GM10248 (cell line): Measurements from ENCODE around the gene CKAP2L.

Experiments used
- CTCF ChIA-PET: fragments of 300-600 bp; sonication (Branson Sonifier 250); formaldehyde crosslinking; extraction: SDS; loops from one replicate; lab custom pipeline; 2021; ENCODE audit warnings: antibody characterized with exemption; lab: Yijun Ruan, JAX
- POLR2A ChIA-PET: fragments of 350-650 bp; sonication (Branson Sonifier 250); formaldehyde crosslinking; extraction: SDS; loops from one replicate; lab custom pipeline; 2020; ENCODE audit warnings: antibody characterized with exemption; lab: Yijun Ruan, JAX
- DNase-seq: peaks from one replicate; pipeline ENCODE4 v3.0.0; 2012; ENCODE audit errors: extremely low spot score
- TF ChIP-seq, protein P1 (sequence below): IDR thresholded peaks from 2 replicates; pipeline ENCODE4 v1.5.1; 2012; ENCODE audit warnings: mild to moderate bottlenecking, low read depth; ENCODE audit errors: extremely low read depth, missing control alignments, control extremely low read depth

Gene CKAP2L

DNA sequence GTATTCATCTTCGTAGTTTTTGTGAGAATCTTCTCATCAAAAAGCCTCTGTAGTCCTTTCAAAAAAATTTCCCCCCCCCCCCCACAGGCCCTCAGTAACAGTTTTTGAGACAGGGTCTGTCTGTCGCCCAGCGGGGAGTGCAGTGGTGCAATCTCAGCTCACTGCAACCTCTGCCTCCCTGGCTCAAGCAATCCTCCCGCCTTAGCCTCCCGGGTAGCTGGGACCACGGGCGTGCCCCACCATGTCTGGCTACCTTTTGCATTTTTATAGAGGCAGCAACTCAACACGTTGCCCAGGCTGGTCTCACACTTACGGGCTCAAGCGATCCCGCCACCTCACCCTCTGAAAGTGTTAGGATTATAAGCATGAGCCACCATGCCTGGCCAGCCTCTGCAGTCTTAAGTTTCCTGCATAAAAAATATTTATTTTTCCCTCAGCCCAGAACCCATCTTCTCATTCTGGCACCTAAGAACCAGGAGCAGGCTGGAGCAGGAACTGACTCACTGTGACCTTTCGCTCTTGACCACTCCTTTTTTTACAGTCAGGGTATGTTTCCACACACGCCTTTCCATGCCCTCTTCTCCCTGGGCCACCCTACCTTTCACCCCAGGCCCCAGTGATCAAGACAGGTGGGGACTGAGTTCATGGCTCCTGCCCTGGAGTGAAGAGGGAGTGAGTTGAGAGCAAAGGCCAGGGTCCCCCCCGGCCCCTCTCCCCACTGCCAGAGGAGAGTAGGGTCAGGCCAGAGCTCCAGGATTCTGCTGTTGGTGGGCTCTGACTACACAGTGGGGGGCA lies 76.1 kb downstream of the CKAP2L start:
- ChIA-PET POLR2A (no interaction called here), CTCF (interaction anchor here (0.6 to 6.0 kb wide), 11 partner anchors 9 to 1450 kb away, joined by 3 to 67 read pairs (median 4); no protein-coding TSS in a partner anchor)
- DNase-seq = no peak

DNA sequence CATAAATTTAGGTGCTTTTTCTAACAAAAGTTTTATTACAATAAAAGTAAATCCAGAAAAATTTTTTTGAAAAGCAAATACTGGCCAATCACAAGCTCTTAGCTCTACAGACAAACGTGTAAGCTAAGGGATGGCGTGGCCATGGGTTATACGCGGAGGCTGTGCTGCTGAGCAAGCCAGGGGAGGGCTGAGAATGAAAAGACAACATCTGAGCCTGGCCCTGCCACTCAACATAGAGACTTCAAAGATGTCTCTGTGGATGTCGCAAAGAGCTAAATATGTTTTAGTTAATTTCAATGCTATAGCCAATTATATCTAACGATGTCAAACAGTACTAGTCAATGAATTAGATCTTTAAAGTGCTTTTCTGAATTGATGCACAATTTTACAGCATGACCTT lies 76.9 kb downstream of the CKAP2L start:
- TF ChIP-seq, protein P1, sequence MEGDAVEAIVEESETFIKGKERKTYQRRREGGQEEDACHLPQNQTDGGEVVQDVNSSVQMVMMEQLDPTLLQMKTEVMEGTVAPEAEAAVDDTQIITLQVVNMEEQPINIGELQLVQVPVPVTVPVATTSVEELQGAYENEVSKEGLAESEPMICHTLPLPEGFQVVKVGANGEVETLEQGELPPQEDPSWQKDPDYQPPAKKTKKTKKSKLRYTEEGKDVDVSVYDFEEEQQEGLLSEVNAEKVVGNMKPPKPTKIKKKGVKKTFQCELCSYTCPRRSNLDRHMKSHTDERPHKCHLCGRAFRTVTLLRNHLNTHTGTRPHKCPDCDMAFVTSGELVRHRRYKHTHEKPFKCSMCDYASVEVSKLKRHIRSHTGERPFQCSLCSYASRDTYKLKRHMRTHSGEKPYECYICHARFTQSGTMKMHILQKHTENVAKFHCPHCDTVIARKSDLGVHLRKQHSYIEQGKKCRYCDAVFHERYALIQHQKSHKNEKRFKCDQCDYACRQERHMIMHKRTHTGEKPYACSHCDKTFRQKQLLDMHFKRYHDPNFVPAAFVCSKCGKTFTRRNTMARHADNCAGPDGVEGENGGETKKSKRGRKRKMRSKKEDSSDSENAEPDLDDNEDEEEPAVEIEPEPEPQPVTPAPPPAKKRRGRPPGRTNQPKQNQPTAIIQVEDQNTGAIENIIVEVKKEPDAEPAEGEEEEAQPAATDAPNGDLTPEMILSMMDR = no peak
- ChIA-PET CTCF (interaction anchor here (1.0 to 6.0 kb wide), 9 partner anchors 9 to 61 kb away, joined by 3 to 67 read pairs (median 4); no protein-coding TSS in a partner anchor), POLR2A (interaction anchor here (1.6 kb wide), 1 partner anchor 42 kb away, joined by 5 read pairs; the partner anchor contains the start of gene SLC20A1)
- DNase-seq = no peak

More for the DNA sequence above, 76.1 kb downstream of the CKAP2L start:
- TF ChIP-seq, protein P1 = no peak
